Measurements from ENCODE around the gene CLSTN1. TPM values are rescaled to one million over a fixed set of nuclear protein-coding genes. Genes with fewer than 3 reads are reported as not detected.

CLSTN1 gene
- total and polyA plus RNA-seq, 10 donors, result 28.8 to 70.7 (median 60.5) TPM

- Histone ChIP-seq H3K27ac (peak overlapping the region in 1 of 8 donors; percentile 9), H3K4me3 (no peak overlapping the region), H3K27me3 (replicated peaks in 1 of 7) (peaks cover 0 to 25% (median 0%) of the 10 kb centered on the region in 7 donors), H3K4me1 (peaks cover 22 to 59% (median 39%) of the 10 kb centered on the region in 6 donors), H3K36me3 (peaks cover 0 to 50% (median 4%) of the 10 kb centered on the region in 6 donors), H3K9me3 (no peaks in the 10 kb centered on the region)
- WGBS, 5 donors, result 44 to 74% (median 50%) methylated on average over 9 to 15 of the region's 15 CpGs
- TF ChIP-seq POLR2AphosphoS5 (IDR thresholded peaks at IDR 0.05) (peak; percentile 32 to 61 (median 56)), POLR2A (IDR thresholded peaks at IDR 0.05) (no peak)
- TF ChIP-seq, protein P1, sequence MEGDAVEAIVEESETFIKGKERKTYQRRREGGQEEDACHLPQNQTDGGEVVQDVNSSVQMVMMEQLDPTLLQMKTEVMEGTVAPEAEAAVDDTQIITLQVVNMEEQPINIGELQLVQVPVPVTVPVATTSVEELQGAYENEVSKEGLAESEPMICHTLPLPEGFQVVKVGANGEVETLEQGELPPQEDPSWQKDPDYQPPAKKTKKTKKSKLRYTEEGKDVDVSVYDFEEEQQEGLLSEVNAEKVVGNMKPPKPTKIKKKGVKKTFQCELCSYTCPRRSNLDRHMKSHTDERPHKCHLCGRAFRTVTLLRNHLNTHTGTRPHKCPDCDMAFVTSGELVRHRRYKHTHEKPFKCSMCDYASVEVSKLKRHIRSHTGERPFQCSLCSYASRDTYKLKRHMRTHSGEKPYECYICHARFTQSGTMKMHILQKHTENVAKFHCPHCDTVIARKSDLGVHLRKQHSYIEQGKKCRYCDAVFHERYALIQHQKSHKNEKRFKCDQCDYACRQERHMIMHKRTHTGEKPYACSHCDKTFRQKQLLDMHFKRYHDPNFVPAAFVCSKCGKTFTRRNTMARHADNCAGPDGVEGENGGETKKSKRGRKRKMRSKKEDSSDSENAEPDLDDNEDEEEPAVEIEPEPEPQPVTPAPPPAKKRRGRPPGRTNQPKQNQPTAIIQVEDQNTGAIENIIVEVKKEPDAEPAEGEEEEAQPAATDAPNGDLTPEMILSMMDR (IDR thresholded peaks at IDR 0.05 in 8 of 11, conservative IDR thresholded peaks at IDR 0.05 in 3 of 11), result peak; percentile 95 to 99 (median 99)
- intact Hi-C loops (cut with DNase I; ENCODE audit: low total_unique reads), result loop anchor here (5.0 to 10.0 kb wide), 3 partner anchors 85 to 243 kb away; no protein-coding TSS in a partner anchor
- peak; percentile 96 for DNase-seq
These were observed 43.9 kb upstream of the CLSTN1 start for GRCh38 chr1:9867408-9868243.

GRCh38 chr1:9866836-9867235, 43.1 kb upstream of the CLSTN1 start:
- Histone ChIP-seq H3K27me3 (replicated peaks in 1 of 7) (peaks cover 0 to 18% (median 0%) of the 10 kb centered on the region in 7 donors), H3K4me1 (peaks cover 22 to 59% (median 39%) of the 10 kb centered on the region in 6 donors), H3K27ac (no peak overlapping the region), H3K4me3 (no peak overlapping the region), H3K36me3 (peaks cover 0 to 43% (median 4%) of the 10 kb centered on the region in 6 donors), H3K9me3 (no peaks in the 10 kb centered on the region)
- DNase-seq, result no peak
- intact Hi-C loops (cut with DNase I; ENCODE audit: low total_unique reads), result loop anchor here (5.0 to 10.0 kb wide), 3 partner anchors 85 to 242 kb away; no protein-coding TSS in a partner anchor
- no peak for TF ChIP-seq POLR2A (IDR thresholded peaks at IDR 0.05)
- no peak for TF ChIP-seq POLR2AphosphoS5 (IDR thresholded peaks at IDR 0.05)
- TF ChIP-seq, protein P1 (IDR thresholded peaks at IDR 0.05 in 8 of 11, conservative IDR thresholded peaks at IDR 0.05 in 3 of 11), result no peak
- 84 to 98% (median 88%) methylated on average over 6 of the region's 6 CpGs for WGBS, 5 donors

GRCh38 chr1:9865724-9866123, 42.0 kb upstream of the CLSTN1 start:
- peak; percentile 76 for DNase-seq
- whole genome bisulfite sequencing, 5 donors, result 60 to 81% (median 75%) methylated on average over 2 of the region's 2 CpGs

More at GRCh38 chr1:9865724-9866123, 42.0 kb upstream of the CLSTN1 start:
- intact Hi-C loops (cut with DNase I; ENCODE audit: low total_unique reads), result loop anchor here (5.0 to 10.0 kb wide), 3 partner anchors 83 to 241 kb away; no protein-coding TSS in a partner anchor
- Histone ChIP-seq H3K36me3 (peaks cover 0 to 31% (median 2%) of the 10 kb centered on the region in 6 donors), H3K4me1 (peaks cover 22 to 59% (median 40%) of the 10 kb centered on the region in 6 donors), H3K27me3 (replicated peaks in 1 of 7) (peaks cover 0 to 13% (median 0%) of the 10 kb centered on the region in 7 donors), H3K27ac (no peak overlapping the region), H3K4me3 (no peak overlapping the region), H3K9me3 (no peaks in the 10 kb centered on the region)
- TF ChIP-seq, protein P1 (IDR thresholded peaks at IDR 0.05 in 8 of 11, conservative IDR thresholded peaks at IDR 0.05 in 3 of 11), result no peak
- TF ChIP-seq POLR2AphosphoS5 (IDR thresholded peaks at IDR 0.05), result peak in 2 of 3 donors; percentile 71 to 77

All from spleen (tissue), 11 donors.